Measurements from ENCODE around the gene LRFN5. TPM values are rescaled to one million over a fixed set of nuclear protein-coding genes. Genes with fewer than 3 reads are reported as not detected.

Gene LRFN5
- total and polyA plus RNA-seq, 2 of the 8 experiments (the other 6 are each of a cell fraction or from before 2014, with no cell fraction given): 0.85 to 4.7 TPM

GRCh38 chr14:41642789-41643188, 36.1 kb downstream of the LRFN5 start (continued):
- TF ChIP-seq CHD7 (IDR thresholded peaks at IDR 0.05; ENCODE audit: insufficient replicate concordance, low read length): no peak

Data from H1 (cell line).